Endothelial cell of umbilical vein (primary cell): ENCODE results near the gene KNTC1.

Experiments
- EZH2 ChIP-seq: IDR thresholded peaks from 2 replicates; pipeline ENCODE4 v1.6.1; 2012; ENCODE audit warnings: borderline replicate concordance, low read depth, mild to moderate bottlenecking, moderate library complexity, low read length, inconsistent platforms; ENCODE audit not compliant: severe bottlenecking
- FOS ChIP-seq: IDR thresholded peaks from 2 replicates; pipeline ENCODE4 v1.6.1; 2011; ENCODE audit warnings: mild to moderate bottlenecking, low read length, moderate library complexity, borderline replicate concordance; ENCODE audit not compliant: insufficient read depth
- GATA2 ChIP-seq: IDR thresholded peaks from 2 replicates; pipeline ENCODE4 v1.7.0; 2011; ENCODE audit warnings: low read depth, mild to moderate bottlenecking, moderate library complexity, mixed read lengths, low read length; ENCODE audit not compliant: insufficient read length, insufficient read depth
- JUN ChIP-seq: IDR thresholded peaks from 2 replicates; pipeline ENCODE4 v1.6.1; 2011; ENCODE audit warnings: borderline replicate concordance, low read depth; ENCODE audit not compliant: insufficient read length, insufficient read depth
- MYC ChIP-seq: IDR thresholded peaks from one replicate; pipeline ENCODE4 v1.6.1; 2011; ENCODE audit warnings: mild to moderate bottlenecking, low read depth, low read length
- POLR2A ChIP-seq: IDR thresholded peaks from 2 replicates; pipeline ENCODE4 v1.6.1; 2012; ENCODE audit warnings: low read depth, mild to moderate bottlenecking, control low read depth, low read length
- POLR2AphosphoS5 ChIP-seq: IDR thresholded peaks from 2 replicates; pipeline ENCODE4 v1.6.1; 2012; ENCODE audit warnings: low read depth, mild to moderate bottlenecking, control low read depth, low read length, moderate library complexity; ENCODE audit not compliant: insufficient read depth
- TF ChIP-seq, protein P1 (sequence below), 2 donors: IDR thresholded peaks; 1 replicate in 1 of 2; 2 replicates in 1 of 2; pipeline ENCODE4 v1.5.1; 2011; ENCODE audit warnings: low read length in 2 of 2, mild to moderate bottlenecking in 2 of 2, moderate library complexity in 2 of 2, control low read depth in 1 of 2, inconsistent platforms in 1 of 2, low read depth in 1 of 2; ENCODE audit not compliant: insufficient read depth in 1 of 2; ENCODE audit errors: extremely low read depth in 1 of 2
- TF ChIP-seq, protein P2 (sequence below): IDR thresholded peaks from 2 replicates; pipeline ENCODE4 v1.6.1; 2011; ENCODE audit not compliant: insufficient read depth, insufficient read length

DNA sequence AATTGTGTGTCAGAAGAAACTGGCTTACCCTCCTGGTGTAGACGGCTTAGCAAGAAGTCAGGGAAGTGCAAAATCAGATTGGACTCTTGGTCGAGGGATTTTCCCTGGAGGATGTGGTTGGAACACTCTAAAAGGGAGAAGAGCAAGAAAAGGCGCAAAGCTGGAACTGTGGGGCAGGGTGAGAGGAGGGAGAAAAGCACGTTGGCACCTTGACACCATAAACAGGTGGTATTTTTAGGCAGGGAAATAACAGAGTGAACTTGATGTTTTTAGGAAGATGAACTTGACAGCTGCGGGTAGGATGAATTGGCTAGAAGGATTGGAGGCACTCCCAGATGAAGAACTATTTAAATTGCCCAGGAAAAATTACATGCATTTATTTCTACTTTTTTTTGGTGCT is 108.4 kb downstream of the KNTC1 start:
- TF ChIP-seq POLR2A (no peak), EZH2 (no peak), MYC (no peak), FOS (no peak), POLR2AphosphoS5 (no peak), JUN (no peak), GATA2 (no peak)
- TF ChIP-seq, protein P1, sequence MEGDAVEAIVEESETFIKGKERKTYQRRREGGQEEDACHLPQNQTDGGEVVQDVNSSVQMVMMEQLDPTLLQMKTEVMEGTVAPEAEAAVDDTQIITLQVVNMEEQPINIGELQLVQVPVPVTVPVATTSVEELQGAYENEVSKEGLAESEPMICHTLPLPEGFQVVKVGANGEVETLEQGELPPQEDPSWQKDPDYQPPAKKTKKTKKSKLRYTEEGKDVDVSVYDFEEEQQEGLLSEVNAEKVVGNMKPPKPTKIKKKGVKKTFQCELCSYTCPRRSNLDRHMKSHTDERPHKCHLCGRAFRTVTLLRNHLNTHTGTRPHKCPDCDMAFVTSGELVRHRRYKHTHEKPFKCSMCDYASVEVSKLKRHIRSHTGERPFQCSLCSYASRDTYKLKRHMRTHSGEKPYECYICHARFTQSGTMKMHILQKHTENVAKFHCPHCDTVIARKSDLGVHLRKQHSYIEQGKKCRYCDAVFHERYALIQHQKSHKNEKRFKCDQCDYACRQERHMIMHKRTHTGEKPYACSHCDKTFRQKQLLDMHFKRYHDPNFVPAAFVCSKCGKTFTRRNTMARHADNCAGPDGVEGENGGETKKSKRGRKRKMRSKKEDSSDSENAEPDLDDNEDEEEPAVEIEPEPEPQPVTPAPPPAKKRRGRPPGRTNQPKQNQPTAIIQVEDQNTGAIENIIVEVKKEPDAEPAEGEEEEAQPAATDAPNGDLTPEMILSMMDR (IDR thresholded peaks at IDR 0.05; ENCODE audit: extremely low read depth in 1 of 2, insufficient read depth in 1 of 2, low read depth in 1 of 2, low read length in 2 of 2): no peak
- TF ChIP-seq, protein P2, sequence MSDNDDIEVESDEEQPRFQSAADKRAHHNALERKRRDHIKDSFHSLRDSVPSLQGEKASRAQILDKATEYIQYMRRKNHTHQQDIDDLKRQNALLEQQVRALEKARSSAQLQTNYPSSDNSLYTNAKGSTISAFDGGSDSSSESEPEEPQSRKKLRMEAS: no peak
